Measurements from ENCODE around the gene MAP6.
"Not testable (repeated sequence)": the region's sequence is repeated elsewhere in the genome, so short reads cannot be mapped to it uniquely, and the experiment has no call there.

The MAP6 gene

GRCh38 chr11:75668451-75669297 is at the start of gene MAP6:
MAP6 (minus strand) TSS chr11:75669038; CDS start chr11:75668369, 669 bp downstream.
- peak; percentile 95 for DNase-seq

DNA sequence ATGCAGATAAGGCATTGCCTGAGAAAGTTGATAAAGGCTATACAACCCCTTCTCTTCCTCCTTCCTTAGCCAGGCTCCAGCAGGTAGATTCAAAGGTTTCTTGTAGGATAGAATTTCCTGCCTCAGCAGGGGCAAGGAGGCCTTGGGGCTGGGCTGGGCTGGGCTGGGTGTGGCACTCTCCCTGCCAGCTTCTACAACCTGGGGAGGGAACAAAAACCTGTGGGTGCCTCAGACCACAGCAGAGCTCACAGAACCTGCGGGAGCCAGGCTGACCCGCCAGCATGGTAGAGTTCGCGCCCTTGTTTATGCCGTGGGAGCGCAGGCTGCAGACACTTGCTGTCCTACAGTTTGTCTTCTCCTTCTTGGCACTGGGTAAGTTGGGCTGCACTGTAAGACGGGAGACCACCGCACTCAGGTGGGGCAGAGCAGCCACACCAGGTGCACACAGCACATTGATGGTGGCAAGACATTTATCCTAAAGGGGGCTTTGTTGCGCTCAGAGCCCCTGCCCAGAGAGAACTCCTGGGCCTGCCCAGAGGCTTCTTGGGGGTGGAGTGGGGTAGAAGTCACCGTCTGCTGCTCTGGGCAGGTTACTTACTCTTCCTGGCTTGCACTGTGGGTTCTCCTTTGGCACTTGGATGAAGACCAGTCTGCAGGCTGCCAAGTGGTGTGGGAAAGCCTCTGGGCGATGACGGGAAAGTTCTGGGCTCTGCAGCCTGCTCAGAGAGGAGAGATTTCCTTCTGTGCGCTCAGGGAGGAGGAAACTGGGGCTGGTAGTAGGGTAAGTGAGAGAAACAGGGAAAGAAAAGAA is 49.0 kb upstream of the MAP6 start, which contains the start of gene MOGAT2:
Gene MOGAT2 (plus strand): TSS at position 231 of the 811 bp plus-strand sequence. CDS start 51 bp downstream, at position 282.
- no peak for DNase-seq

DNA sequence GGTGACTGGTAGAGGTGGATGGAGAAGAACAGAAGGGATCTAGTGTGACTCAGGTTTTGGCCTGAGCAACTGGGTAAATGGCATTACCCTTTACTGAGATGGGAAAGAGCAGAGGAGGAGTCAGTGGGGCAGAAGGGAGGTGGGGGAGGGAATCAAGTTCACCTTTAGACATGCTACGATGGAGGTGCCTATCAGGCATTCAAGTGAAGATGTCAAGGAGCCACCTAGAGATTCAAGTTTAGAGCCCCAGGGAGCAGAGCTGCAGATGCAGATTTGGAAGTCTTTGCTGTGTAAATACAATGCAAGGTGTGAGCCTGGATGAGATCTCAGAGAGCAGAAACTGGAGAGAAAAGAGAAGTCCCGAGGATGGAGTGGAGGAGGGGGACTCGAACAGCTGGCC is 47.8 kb upstream of the MAP6 start:
- no peak for DNase-seq

- no peak for DNase-seq
These were observed 46.9 kb upstream of the MAP6 start for GRCh38 chr11:75715688-75716087.

DNA sequence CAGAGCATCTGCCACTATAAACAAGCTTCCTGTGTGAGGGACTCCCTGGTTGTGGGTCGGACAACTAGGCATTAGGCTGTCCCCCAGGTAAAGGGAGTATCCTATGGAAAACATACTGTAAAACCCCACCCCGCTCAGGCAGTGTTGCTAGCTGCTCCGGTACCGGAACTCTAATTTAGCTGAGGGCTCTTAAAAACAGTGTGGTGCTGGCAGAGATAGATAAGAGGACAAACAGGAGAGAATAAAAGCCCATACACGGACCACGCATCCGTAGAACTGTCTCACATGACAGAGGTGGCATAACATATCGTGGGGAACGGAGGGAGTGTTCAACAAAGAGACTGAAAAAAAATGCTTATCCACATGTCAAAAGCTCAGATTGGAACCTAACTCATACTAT is 45.4 kb upstream of the MAP6 start:
- no peak for DNase-seq

DNA sequence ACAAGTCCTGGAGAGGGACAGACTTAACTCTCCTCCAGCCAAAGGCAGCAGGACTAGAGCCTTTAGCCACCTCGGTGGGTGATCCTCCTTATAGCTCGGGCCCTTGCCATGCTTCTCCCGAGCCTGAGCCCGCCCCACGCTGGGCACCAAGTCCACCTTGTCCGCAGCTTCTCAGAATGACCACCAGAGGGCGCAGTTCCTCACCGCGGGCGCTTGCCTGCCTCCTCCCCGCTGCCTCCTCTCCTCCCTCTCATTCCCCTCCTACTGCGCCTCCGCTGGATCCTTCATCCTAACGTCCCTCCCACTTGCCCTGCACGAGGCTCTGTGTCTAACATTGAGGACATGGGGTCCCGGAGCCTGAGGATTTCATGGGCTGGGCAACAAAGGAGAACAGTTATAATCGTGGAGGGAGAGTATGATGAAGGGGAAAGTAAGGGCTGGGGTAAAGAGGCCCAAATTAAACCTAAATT is 37.5 kb upstream of the MAP6 start:
- peak; percentile 86 for DNase-seq

- DNase-seq, result no peak
These were observed 36.7 kb upstream of the MAP6 start for GRCh38 chr11:75705541-75705940.

- DNase-seq, result no peak
These were observed 34.9 kb upstream of the MAP6 start for GRCh38 chr11:75703695-75704237.

GRCh38 chr11:75700940-75701339 is 32.1 kb upstream of the MAP6 start:
- DNase-seq, result no peak

DNA sequence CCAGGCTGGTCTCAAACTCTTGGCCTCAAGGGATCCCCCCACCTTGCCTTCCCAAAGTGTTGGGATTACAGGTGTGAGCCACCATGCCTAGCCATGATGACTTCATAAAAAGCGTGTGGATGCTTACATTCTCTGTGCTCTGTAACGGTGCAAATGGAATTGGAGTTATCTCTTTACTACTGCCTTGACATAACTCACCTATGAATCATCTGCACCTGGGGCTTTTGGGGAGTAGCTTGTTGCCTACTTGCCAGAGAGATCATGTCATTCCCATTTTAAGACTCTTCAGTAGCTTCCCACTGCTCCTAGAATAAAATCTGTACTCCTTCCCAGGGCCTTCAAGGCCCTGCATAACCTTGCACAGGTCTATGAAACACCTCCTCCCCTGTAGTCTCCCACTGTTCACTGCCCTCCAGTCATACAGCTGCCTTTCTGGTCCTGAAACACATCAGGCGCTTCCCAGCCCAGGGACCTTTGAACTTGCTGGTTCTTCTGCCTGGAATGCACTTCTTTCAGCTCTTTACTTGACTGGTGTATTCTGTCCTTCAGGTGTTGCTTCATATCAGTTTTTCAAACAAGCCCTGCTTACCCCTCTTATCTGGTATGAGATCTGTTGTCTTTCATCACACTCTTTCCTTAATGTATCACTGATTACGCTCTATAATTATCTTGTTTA is 29.2 kb upstream of the MAP6 start:
- DNase-seq, result no peak

DNA sequence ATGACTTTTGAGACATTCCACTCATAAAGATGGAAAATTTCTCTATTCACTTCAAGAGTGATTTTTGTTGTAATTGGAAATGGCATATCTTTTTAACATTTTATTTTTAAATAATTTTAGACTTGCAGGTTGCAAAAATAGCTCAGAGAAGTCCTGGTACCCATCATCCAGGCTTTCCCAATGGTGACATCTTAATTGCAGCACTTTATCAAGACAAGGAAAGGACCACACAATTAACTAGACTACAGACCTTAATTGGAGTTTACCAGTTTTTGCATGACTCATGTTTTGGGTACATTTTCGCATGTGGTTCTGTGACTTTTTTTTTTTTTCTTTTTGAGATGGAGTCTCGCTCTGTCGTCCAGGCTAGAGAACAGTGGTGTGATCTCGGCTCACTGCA is 23.0 kb upstream of the MAP6 start:
- no peak for DNase-seq

- DNase-seq, result no peak
These were observed 21.2 kb upstream of the MAP6 start for GRCh38 chr11:75689863-75690609.

GRCh38 chr11:75683856-75684255 is 15.0 kb upstream of the MAP6 start:
- not testable (repeated sequence) for DNase-seq

DNA sequence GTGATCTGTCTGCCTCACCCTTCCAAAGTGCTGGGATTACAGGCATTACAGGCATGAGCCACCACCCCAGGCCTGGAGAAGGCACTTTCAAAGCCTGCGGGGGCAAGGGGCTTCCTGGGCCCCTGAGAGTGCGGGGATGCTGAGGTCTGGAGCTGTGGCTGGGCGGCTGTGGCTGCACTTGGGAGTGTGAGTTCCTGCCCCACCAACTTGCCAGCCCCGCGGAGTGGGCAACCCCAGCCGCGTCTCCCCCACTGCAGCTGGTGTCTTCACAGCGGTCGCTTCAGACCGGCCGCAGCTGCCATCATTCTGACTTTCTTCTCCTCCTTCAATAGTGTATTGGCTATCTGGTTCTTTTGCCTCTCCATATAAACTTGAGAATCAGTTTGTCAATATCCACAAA is 10.7 kb upstream of the MAP6 start:
- no peak for DNase-seq

GRCh38 chr11:75678620-75679259 is 9.9 kb upstream of the MAP6 start:
- DNase-seq, result no peak

- DNase-seq, result peak; percentile 45
These were observed 9.1 kb upstream of the MAP6 start for GRCh38 chr11:75677909-75678308.

DNA sequence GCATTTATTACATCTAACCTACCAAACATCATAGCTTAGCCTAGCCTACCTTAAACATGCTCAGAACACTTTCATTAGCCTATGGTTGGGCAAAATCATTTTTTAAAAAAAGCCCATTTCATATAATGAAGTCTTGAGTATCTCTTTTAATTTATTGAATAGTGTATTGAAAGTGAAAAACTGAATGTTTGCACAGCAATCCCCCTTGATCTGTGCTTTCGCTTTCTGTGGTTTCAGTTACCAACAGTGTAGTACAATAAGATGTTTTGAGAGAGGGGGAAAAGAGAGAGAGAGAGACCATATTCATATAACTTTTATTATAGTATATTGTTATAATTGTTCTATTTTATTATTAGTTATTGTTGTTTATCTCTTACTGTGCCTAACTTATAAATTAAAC is 8.4 kb upstream of the MAP6 start:
- no peak for DNase-seq

DNA sequence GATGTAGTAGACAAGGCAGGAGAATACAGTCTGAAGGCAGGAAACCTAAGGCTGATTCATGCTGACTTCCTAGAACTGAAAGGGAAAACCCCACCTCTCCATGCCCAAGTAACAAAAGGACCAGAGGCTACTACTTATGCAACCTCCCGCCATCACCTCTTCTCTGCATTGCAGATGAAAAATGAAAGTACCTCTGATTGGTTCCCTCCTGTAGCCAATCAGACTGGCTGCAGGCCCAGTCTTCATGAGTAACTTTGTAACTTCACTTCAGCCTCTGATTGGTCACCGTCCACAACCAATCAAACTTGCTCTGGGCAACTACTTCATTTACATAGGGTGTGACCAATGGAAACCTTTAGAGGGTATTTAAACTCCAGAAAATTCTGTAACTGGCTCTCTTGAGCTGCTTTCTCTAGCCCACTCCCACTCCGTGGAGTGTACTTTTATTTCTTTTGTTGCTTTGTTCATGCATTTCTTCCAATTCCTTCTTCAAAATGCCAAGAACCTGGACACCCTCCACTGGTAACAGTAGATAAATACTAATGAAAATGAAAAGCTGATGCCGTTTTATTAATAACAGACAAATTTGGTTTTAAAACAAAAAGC is 5.2 kb upstream of the MAP6 start:
- DNase-seq, result no peak

DNA sequence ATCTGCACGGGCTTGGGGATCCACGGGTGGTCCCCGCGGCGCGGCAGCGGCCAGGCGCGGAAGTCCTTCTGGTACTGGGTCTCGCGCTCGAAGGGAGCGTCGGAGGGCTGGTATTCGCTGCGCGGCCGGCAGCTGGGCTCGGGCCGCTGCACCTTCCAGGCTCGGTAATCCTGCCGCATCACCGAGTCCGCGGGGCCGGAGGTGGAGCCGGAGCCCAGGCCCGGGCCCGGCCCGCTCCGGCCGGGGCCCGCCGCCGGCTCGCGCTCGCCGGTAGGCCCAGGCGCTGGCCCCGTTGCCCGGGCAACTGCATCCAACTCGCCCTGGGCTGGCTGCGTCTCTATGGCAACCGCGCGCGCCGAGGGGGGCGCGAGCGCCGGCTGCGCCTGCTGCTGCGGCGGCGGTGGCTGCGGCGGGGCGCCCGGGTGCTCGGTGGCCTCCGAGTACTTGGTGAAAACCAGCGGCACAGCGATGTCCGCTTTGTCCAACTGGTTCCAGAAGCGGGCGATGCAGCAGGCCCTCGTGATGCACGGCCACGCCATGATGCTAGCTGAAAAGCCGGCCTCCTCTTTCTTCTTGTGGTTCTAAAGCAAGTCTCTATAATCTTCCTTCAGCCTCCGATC is 897 bp downstream of the MAP6 start:
- DNase-seq, result peak; percentile 92

DNA sequence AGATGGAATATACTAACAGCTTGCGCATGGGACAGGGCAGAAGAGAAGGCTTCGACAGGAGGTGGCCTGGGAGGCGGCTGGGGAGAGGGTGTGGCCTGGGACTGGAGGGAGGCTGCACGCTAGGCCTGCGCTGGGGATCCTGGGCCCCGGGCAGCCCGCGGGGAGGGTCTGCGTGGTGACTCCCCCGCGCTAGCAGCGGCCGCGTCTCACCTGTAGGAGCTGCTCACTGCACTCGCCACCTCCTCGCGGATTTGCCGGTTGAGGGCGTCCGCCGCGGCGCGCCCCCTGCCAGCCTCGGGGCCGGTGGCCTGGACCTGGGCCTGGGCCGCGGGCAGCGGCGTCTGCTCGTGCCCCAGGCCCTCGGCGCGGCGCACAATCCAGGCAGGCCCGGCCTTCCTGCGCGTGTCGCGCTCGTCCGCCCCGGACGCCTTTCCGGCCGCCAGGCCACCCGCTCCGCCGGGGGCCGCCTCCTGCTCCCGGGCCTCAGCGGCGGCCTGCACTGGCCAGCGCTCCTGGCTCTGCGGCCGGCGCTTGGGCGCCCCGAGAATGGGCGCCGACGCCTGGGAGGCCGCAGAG is 1.5 kb downstream of the MAP6 start:
- peak; percentile 77 for DNase-seq

Data from retina (tissue), 1 donor.